ENCODE results near the gene AFMID. TPM values are rescaled to one million over a fixed set of nuclear protein-coding genes. Genes with fewer than 3 reads are reported as not detected.
"Not testable (repeated sequence)": the region's sequence is repeated elsewhere in the genome, so short reads cannot be mapped to it uniquely, and the experiment has no call there.

The AFMID gene
- total RNA-seq, 1 experiment from 2014 or later: 45.1 TPM

DNA sequence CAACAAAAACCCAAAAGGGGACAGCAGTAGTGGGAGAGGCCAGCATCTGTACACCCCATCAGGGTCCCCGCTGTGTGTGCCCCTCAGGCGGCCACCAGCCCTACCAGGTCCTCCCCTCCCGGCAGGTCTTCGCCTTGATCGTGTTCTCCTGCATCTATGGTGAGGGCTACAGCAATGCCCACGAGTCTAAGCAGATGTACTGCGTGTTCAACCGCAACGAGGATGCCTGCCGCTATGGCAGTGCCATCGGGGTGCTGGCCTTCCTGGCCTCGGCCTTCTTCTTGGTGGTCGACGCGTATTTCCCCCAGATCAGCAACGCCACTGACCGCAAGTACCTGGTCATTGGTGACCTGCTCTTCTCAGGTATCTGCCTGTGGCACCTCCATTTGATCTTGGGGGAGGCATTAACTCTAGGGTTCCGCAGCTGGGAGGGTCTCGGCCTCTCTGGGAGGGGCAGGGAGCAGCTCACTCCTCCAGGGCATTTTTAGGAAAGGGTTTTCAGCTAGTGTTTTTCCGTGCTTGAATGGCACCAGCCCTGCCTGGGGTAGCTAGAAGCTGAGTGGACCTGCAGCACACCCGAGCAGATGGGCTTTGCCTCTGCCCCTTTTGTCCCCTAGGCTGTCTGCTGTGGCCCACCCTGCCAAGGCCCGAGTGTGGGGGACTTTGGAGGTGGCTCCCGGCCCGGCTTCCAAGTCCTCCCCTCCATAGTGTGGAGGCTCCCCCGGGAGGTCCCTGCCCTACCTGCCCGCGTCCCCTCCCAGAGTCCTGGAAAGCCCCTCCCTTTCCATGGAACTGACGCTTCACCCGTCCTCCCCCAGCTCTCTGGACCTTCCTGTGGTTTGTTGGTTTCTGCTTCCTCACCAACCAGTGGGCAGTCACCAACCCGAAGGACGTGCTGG is 16.2 kb upstream of the AFMID start:
- Mint-ChIP-seq H3K27me3 (ENCODE audit: low read depth) (no peaks in the 10 kb centered on the region), H3K36me3 (peaks cover 25% of the 10 kb centered on the region), H3K9me3 (no peaks in the 10 kb centered on the region), H3K4me1 (peaks cover 47% of the 10 kb centered on the region), H3K4me3 (peak overlapping the region; percentile 29; the same call in 1 of the 2 replicates), H3K27ac (peak overlapping the region; percentile 72)
- DNase-seq (ENCODE audit: low spot score) (no peak), ATAC-seq (no peak)
- CTCF ChIA-PET: interaction anchor here (0.6 to 4.4 kb wide), 5 partner anchors 16 to 86 kb away, joined by 3 to 27 read pairs (median 11); partner anchors contain the start of genes AFMID and TK1
- POLR2A ChIA-PET: interaction anchor here (0.6 kb wide), 1 partner anchor 11 kb away, joined by 7 read pairs; no protein-coding TSS in a partner anchor
- TF ChIP-seq TCF7 (CRISPR knock-in tag; IDR thresholded peaks at IDR 0.05; ENCODE audit: low read depth) (no peak), NR2C2 (CRISPR knock-in tag; IDR thresholded peaks at IDR 0.05) (no peak), HMGA2 (CRISPR knock-in tag; IDR thresholded peaks at IDR 0.05) (no peak), NFE2L1 (CRISPR knock-in tag; IDR thresholded peaks at IDR 0.05) (no peak), NFATC4 (CRISPR knock-in tag; IDR thresholded peaks at IDR 0.05) (0 out of 2 replicates have a peak, but pooled peaks have one; percentile 42), ZNF396 (CRISPR knock-in tag; IDR thresholded peaks at IDR 0.05; ENCODE audit: borderline replicate concordance) (no peak), ZNF671 (CRISPR knock-in tag; IDR thresholded peaks at IDR 0.05) (no peak), EMX1 (CRISPR knock-in tag; IDR thresholded peaks at IDR 0.05) (0 out of 2 replicates have a peak, but pooled peaks have one; percentile 22), KAT7 (CRISPR knock-in tag; IDR thresholded peaks at IDR 0.05; ENCODE audit: borderline replicate concordance) (no peak), FOXJ3 (CRISPR knock-in tag; IDR thresholded peaks at IDR 0.05; ENCODE audit: borderline replicate concordance) (no peak)
- TF ChIP-seq, protein P1, sequence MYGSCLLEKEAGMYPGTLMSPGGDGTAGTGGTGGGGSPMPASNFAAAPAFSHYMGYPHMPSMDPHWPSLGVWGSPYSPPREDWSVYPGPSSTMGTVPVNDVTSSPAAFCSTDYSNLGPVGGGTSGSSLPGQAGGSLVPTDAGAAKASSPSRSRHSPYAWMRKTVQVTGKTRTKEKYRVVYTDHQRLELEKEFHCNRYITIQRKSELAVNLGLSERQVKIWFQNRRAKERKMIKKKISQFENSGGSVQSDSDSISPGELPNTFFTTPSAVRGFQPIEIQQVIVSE (CRISPR knock-in tag; IDR thresholded peaks at IDR 0.05; ENCODE audit: borderline replicate concordance): no peak
- TF ChIP-seq, protein P2, sequence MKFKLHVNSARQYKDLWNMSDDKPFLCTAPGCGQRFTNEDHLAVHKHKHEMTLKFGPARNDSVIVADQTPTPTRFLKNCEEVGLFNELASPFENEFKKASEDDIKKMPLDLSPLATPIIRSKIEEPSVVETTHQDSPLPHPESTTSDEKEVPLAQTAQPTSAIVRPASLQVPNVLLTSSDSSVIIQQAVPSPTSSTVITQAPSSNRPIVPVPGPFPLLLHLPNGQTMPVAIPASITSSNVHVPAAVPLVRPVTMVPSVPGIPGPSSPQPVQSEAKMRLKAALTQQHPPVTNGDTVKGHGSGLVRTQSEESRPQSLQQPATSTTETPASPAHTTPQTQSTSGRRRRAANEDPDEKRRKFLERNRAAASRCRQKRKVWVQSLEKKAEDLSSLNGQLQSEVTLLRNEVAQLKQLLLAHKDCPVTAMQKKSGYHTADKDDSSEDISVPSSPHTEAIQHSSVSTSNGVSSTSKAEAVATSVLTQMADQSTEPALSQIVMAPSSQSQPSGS (CRISPR knock-in tag; IDR thresholded peaks at IDR 0.05; ENCODE audit: borderline replicate concordance, low read depth): no peak
- TF ChIP-seq, protein P3, sequence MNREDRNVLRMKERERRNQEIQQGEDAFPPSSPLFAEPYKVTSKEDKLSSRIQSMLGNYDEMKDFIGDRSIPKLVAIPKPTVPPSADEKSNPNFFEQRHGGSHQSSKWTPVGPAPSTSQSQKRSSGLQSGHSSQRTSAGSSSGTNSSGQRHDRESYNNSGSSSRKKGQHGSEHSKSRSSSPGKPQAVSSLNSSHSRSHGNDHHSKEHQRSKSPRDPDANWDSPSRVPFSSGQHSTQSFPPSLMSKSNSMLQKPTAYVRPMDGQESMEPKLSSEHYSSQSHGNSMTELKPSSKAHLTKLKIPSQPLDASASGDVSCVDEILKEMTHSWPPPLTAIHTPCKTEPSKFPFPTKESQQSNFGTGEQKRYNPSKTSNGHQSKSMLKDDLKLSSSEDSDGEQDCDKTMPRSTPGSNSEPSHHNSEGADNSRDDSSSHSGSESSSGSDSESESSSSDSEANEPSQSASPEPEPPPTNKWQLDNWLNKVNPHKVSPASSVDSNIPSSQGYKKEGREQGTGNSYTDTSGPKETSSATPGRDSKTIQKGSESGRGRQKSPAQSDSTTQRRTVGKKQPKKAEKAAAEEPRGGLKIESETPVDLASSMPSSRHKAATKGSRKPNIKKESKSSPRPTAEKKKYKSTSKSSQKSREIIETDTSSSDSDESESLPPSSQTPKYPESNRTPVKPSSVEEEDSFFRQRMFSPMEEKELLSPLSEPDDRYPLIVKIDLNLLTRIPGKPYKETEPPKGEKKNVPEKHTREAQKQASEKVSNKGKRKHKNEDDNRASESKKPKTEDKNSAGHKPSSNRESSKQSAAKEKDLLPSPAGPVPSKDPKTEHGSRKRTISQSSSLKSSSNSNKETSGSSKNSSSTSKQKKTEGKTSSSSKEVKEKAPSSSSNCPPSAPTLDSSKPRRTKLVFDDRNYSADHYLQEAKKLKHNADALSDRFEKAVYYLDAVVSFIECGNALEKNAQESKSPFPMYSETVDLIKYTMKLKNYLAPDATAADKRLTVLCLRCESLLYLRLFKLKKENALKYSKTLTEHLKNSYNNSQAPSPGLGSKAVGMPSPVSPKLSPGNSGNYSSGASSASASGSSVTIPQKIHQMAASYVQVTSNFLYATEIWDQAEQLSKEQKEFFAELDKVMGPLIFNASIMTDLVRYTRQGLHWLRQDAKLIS (CRISPR knock-in tag; IDR thresholded peaks at IDR 0.05; ENCODE audit: borderline replicate concordance): no peak
- TF ChIP-seq, protein P4, sequence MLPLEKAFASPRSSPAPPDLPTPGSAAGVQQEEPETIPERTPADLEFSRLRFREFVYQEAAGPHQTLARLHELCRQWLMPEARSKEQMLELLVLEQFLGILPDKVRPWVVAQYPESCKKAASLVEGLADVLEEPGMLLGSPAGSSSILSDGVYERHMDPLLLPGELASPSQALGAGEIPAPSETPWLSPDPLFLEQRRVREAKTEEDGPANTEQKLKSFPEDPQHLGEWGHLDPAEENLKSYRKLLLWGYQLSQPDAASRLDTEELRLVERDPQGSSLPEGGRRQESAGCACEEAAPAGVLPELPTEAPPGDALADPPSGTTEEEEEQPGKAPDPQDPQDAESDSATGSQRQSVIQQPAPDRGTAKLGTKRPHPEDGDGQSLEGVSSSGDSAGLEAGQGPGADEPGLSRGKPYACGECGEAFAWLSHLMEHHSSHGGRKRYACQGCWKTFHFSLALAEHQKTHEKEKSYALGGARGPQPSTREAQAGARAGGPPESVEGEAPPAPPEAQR (CRISPR knock-in tag; IDR thresholded peaks at IDR 0.05): no peak

DNA sequence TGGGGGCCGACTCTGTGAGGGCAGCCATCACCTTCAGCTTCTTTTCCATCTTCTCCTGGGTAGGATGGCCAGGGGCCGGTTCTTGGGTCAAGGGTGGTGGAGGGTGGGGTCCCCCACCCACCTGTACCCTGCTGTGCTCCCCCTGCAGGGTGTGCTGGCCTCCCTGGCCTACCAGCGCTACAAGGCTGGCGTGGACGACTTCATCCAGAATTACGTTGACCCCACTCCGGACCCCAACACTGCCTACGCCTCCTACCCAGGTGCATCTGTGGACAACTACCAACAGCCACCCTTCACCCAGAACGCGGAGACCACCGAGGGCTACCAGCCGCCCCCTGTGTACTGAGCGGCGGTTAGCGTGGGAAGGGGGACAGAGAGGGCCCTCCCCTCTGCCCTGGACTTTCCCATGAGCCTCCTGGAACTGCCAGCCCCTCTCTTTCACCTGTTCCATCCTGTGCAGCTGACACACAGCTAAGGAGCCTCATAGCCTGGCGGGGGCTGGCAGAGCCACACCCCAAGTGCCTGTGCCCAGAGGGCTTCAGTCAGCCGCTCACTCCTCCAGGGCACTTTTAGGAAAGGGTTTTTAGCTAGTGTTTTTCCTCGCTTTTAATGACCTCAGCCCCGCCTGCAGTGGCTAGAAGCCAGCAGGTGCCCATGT is 15.4 kb upstream of the AFMID start:
- DNase-seq (ENCODE audit: low spot score); H3K27me3 Mint-ChIP-seq (ENCODE audit: low read depth); H3K9me3 Mint-ChIP-seq; ATAC-seq; H3K4me3 Mint-ChIP-seq: not testable (repeated sequence)
- peak overlapping the region; percentile 84; the same call in 1 of the 2 replicates for H3K27ac Mint-ChIP-seq
- peaks cover 52% of the 10 kb centered on the region for H3K4me1 Mint-ChIP-seq
- peaks cover 25% of the 10 kb centered on the region for H3K36me3 Mint-ChIP-seq
- POLR2A ChIA-PET: interaction anchor here (0.6 to 1.4 kb wide), 2 partner anchors 11 to 32 kb away, joined by 4 to 7 read pairs; no protein-coding TSS in a partner anchor
- CTCF ChIA-PET: interaction anchor here (0.6 to 6.4 kb wide), 4 partner anchors 15 to 87 kb away, joined by 3 to 82 read pairs (median 15); partner anchors contain the start of genes AFMID and TK1
